T follicular helper cell (primary cell): ENCODE results near the gene XPNPEP2.
"Not testable (repeated sequence)": the region's sequence is repeated elsewhere in the genome, so short reads cannot be mapped to it uniquely, and the experiment has no call there.

Experiments used
- DNase-seq: peaks from one replicate; pipeline ENCODE4 v3.0.0-alpha.2; 2020; ENCODE audit warnings: low read depth

Gene XPNPEP2

GRCh38 chrX:129719268-129719667, 19.5 kb upstream of the XPNPEP2 start:
- DNase-seq = no peak

DNA sequence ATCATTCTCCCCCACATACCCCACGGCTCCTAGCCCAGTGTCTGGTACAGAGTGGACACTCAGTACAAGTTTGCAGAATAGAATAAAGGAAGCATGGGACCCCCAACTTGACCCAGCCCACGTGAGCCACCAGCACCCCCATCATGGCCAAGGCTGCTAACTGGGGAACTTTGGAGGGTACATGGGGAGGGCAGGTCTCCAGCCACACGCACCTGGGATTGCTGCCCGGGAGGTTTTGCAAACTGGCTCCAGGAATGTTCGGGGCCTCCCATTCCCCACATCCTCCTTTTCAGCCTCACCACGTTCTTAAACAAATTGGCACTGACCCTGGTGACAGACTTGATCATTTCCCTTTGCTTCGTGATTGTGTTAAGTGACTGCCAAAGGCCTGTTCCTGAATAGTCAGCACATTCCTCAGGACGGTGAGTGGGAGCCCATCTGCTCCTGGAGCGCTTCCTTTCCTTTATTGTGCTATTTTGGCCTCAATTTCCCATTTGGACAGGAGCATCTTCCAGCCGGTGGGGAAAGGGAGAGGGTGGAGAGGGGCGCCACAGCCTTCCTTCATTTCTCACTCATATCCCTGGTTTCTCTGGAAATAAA, 18.7 kb upstream of the XPNPEP2 start:
- DNase-seq = no peak

GRCh38 chrX:129720741-129721140, 18.0 kb upstream of the XPNPEP2 start:
- no peak for DNase-seq

- no peak for DNase-seq
These were observed 17.4 kb upstream of the XPNPEP2 start for GRCh38 chrX:129721414-129721813.

- DNase-seq = no peak
These were observed 16.9 kb upstream of the XPNPEP2 start for GRCh38 chrX:129721870-129722269.

DNA sequence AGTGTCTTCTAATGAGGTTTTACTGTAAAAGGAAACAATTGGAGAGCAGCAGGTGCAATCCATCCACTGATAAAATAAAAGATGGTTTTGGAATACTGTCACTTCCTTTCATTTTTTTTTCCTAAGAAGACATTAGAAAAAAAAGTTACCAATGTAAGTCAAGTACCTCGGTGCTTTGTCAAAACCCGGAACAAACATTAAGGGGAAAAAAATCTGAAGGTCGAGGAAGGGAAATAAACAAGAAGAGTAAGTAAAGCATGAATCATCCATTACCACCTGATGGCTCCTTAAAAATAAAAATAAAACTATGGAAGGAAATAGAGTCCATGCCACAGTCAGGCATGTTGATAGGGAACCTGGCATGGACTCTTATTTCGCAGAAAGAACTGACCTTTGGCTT, 15.3 kb upstream of the XPNPEP2 start:
- DNase-seq = no peak

GRCh38 chrX:129724754-129725153, 14.0 kb upstream of the XPNPEP2 start:
- no peak for DNase-seq

DNA sequence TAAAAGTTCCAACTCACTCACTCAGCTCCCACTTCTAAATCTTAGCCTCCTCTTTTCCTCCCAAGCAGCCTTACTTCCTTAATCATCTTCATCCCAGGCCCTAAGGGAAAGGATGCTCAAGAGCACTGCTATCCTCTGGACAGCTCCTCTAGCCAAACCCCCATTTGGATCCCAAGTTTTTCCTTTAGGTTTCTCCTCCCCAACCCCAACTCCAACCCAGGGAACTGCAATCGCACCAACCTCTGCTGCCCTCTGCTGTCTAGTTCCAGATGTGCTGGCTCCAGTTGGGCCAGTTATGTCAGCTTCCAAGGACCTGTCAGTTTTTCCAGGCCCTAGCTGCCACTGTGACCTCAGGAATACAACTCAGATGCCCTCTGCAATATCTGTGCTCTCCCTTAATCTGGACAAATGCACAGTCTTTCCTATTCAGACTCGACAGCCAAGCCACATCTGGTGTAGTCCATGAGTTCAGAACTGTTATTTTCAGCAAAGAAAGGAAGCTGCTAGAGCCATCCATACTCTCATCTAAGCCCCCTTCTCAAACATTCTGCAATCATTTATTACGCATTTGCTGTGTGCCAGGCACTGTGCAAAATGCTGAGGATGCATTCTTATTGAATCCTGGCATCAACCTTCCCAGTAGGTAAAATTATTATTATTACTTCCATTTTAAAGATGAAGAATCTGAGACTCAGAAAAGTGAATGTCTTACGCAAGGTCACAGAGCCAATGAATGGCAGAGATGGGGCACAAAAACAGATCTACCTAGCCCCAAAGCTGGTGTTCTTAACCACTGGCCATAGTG, 12.3 kb upstream of the XPNPEP2 start:
- peak; percentile 8 for DNase-seq

GRCh38 chrX:129728061-129728460, 10.7 kb upstream of the XPNPEP2 start:
- DNase-seq = no peak

DNA sequence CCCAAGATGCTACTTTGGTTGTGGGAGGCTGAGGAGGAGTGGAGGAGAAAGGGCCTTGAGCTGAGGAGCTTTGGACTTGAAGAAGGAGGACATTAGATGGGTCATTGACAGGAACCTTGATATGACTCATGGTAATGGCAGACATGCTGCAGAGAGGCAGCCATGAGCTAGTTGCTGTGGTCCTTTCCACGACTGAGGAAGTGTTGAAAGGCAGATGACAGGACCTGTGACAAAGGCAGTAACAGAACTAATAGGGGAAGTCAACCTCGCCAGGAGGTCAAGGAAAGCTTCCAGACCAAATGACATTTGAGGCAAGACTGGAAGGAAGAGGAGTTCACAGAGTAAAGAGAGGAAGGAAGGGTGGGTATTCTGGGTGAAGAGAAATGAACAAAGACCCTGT, 7.6 kb upstream of the XPNPEP2 start:
- DNase-seq = no peak

DNA sequence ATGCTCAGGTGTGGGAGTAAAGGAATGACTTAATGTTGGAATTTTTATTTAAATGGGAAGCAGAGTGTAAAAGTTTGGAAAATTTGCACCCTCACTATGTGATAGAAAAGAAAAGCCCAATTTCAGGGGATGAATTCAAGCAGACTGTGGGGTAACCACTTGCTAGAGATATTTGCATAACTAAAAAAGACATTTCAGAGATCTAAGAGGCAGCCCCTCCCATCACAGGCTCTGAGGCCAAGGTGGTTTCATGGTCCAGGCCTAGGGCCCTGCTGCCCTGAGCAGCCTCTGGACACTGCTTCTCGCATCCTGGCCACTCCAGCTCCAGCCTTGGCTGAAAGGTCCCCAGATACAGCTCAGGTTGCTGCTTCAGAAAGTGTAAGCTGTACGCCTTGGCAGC, 5.9 kb upstream of the XPNPEP2 start:
- no peak for DNase-seq

- no peak for DNase-seq
These were observed 5.4 kb upstream of the XPNPEP2 start for GRCh38 chrX:129733335-129733734.

DNA sequence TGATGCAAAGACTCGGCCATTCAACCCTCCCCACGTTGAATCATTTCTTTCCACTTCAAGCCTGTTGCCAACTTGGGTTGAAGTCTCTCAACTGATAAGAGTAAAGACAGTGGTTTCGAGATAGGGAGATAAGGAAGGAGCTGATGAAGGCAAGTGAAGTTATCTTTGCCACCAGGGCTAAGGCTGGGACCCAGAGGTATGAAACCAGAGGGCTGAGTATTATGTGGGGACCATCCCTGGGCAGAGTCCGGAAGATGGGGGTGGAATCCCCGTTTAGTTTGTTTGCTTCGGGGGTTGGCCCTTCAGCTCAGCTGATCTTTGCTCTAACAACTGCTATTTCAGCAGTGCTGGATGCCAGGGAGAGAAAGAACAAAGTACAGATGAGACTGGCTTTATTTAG, 2.3 kb upstream of the XPNPEP2 start:
- no peak for DNase-seq

DNA sequence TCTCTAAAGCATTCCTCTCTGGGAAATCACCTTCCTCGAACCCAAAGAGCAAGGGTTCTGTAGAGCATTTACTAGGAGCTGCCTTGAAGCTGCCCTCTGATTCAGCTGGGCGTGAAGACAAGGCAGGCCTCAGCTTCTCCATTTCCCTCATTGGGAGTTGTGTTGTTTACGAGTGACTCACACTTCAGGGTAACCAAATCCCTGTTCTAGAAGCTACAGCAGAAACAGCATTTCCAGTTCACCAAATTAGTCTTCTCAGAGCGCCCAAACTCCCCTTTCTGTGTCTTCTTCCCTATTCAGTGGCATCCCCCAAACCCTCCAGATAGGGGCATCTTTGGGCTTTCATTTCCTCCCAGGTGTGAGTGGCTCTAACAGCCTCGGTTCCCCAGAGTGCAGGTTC, 863 bp upstream of the XPNPEP2 start:
- no peak for DNase-seq

- DNase-seq = no peak
These were observed 799 bp downstream of the XPNPEP2 start for GRCh38 chrX:129739578-129739977.

DNA sequence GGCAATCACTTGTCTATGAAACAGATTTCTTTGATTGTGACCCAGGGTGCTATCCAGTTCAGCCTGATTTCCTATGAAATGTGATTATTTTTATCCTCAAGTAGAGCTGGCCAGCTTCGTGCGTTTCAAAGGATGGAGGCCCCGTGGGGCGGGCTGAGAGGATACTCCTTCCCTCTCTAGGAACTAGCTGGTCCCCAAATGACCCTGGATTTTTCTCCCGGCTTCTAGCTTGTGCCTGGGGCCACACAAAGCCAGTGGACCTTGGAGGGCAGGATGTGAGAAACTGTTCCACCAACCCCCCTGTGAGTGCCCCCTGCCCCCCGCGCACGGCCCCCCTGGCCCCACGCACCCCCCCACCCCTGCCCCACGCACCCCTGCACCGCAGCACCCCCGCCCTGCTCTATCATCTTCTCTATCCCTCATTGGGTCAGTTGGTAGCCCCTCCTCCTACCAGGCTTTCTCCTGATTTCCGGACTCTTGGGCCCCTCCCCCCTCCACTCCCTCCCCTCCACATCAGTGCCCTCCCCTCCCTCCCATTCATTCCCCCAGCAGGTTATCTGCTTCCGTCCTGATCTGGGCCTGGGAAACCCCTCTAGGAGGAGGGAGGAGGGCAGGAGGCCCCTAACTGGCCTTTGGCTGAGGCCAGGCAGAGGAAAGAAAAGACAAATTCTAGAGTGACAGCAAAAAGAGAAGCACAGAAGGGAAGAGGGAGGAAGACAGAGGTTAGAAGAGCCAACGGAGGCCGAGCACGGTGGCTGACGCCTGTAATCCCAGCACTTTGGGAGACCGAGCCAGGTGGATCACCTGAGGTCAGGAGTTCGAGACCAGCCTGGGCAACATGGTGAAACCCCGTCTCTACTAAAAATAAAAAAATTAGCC, 3.3 kb downstream of the XPNPEP2 start:
- DNase-seq = no peak

GRCh38 chrX:129742759-129743152, 4.0 kb downstream of the XPNPEP2 start:
- not testable (repeated sequence) for DNase-seq

GRCh38 chrX:129743821-129744220, 5.0 kb downstream of the XPNPEP2 start:
- no peak for DNase-seq

DNA sequence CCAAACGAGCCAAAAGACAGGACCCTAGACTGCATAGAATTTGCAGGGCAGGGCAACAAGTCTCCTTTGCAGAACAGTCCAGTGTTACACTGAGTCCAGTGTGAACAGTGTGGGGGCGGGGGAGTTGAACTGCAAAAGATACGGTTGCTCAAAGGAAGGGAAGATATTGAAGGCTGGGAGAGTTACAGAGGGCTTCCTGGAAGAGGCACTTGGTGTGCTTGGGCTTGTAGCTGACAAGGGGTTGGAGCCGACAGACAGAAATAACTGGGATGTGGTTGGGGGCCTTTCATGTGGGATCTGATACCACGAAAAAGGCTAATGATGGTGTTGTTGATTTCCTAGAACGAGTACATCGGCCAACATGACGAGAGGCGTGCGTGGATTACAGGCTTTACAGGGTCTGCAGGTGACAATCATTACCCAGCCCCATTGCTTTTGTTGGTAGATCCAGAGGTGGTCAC, 6.1 kb downstream of the XPNPEP2 start:
- DNase-seq = no peak

GRCh38 chrX:129746557-129747470, 8.0 kb downstream of the XPNPEP2 start:
- DNase-seq = no peak

GRCh38 chrX:129747533-129747932, 8.8 kb downstream of the XPNPEP2 start:
- no peak for DNase-seq

DNA sequence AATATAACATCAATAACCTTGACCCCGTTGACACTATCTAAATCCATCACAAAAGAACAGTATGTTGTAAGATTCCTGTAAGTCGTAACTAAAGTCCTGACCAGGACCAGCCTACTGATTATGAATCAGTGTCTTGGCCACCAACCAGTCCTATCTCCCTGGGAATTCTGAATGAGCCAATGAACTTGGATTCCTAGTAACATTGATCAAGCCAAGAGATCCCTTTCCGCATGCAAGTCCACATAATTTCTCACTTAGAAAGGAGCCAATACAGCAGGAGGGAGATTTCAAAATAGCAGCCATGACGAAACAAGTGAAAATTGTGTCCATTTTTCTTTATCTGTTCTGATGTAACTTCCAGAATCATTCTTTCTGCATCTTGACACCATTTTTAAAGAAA, 9.5 kb downstream of the XPNPEP2 start:
- DNase-seq = no peak
